Measurements from ENCODE around the gene FCHSD2. TPM values are rescaled to one million over a fixed set of nuclear protein-coding genes. Genes with fewer than 3 reads are reported as not detected.

The FCHSD2 gene
- total and polyA plus RNA-seq, 2 donors (not counting 1 experiment from before 2014, with no cell fraction given) = 113 to 189 TPM

- no peaks in the 10 kb centered on the region for H4K20me1 ChIP-seq (ENCODE audit: control insufficient read depth, insufficient read depth, low read length, poor library complexity, severe bottlenecking)
- H3K4me2 ChIP-seq (replicated peaks; ENCODE audit: low read depth, low read length, poor library complexity, severe bottlenecking) = peak overlapping the region; percentile 4
- DNase-seq (peak; percentile 42), ATAC-seq (ENCODE audit: low read depth) (no peak)
- peaks cover 0 to 17% (median 10%) of the 10 kb centered on the region in 3 donors for H3K9me3 ChIP-seq (ENCODE audit: control extremely low read depth in 1 of 3, control insufficient read depth in 2 of 3, insufficient read depth in 1 of 3, low read length in 2 of 3)
- Mint-ChIP-seq H3K27me3 (no peaks in the 10 kb centered on the region), H3K27ac (peak overlapping the region; percentile 12), H3K4me3 (no peak overlapping the region), H3K4me1 (peaks cover 69% of the 10 kb centered on the region), H3K9me3 (ENCODE audit: insufficient read depth) (no peaks in the 10 kb centered on the region)
- H3K27ac ChIP-seq (ENCODE audit: low read length in 2 of 2) = peak overlapping the region; percentile 25 to 81
- peaks cover 3 to 6% of the 10 kb centered on the region in 2 experiments for H3K36me3 ChIP-seq (replicated peaks in 1 of 2; ENCODE audit: control extremely low read depth in 1 of 2, control insufficient read depth in 1 of 2, extremely low read depth in 1 of 2, insufficient read depth in 2 of 2, low read length in 1 of 2)
- intact Hi-C loops (cut with micrococcal nuclease) = no loop called here
- H3K9ac ChIP-seq (ENCODE audit: low read length) = no peak overlapping the region
- H2AFZ ChIP-seq (ENCODE audit: insufficient read depth, low read depth, low read length, poor library complexity, severe bottlenecking) = no peak overlapping the region
- no peak for TF ChIP-seq EZH2 (IDR thresholded peaks at IDR 0.05; ENCODE audit: borderline replicate concordance, insufficient read depth, low read depth, low read length, poor library complexity, severe bottlenecking)
- TF ChIP-seq, protein P1, sequence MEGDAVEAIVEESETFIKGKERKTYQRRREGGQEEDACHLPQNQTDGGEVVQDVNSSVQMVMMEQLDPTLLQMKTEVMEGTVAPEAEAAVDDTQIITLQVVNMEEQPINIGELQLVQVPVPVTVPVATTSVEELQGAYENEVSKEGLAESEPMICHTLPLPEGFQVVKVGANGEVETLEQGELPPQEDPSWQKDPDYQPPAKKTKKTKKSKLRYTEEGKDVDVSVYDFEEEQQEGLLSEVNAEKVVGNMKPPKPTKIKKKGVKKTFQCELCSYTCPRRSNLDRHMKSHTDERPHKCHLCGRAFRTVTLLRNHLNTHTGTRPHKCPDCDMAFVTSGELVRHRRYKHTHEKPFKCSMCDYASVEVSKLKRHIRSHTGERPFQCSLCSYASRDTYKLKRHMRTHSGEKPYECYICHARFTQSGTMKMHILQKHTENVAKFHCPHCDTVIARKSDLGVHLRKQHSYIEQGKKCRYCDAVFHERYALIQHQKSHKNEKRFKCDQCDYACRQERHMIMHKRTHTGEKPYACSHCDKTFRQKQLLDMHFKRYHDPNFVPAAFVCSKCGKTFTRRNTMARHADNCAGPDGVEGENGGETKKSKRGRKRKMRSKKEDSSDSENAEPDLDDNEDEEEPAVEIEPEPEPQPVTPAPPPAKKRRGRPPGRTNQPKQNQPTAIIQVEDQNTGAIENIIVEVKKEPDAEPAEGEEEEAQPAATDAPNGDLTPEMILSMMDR (IDR thresholded peaks at IDR 0.05) = no peak
- POLR2A ChIA-PET = interaction anchor here (0.6 to 0.7 kb wide), 2 partner anchors 88 to 412 kb away, joined by 3 to 4 read pairs; no protein-coding TSS in a partner anchor
- CTCF ChIA-PET = no interaction called here
- H3K4me3 ChIP-seq (ENCODE audit: control extremely low read depth in 1 of 5, extremely low read depth in 1 of 5, insufficient read depth in 1 of 5, low read depth in 2 of 5, low read length in 4 of 5) = no peak overlapping the region
- peaks cover 57 to 83% of the 10 kb centered on the region in 2 donors for H3K4me1 ChIP-seq (ENCODE audit: control insufficient read depth in 2 of 2, insufficient read depth in 2 of 2, low read length in 2 of 2)
- H3K79me2 ChIP-seq (ENCODE audit: control insufficient read depth, insufficient read depth, low read length) = peaks cover 99% of the 10 kb centered on the region
- no CpG with 5 or more reads among the region's 3 CpGs for WGBS (ENCODE audit: insufficient coverage)
- H3K27me3 ChIP-seq (replicated peaks in 1 of 4; ENCODE audit: control extremely low read depth in 1 of 4, control insufficient read depth in 3 of 4, insufficient read depth in 4 of 4, low read length in 3 of 4) = no peaks in the 10 kb centered on the region
Measured at GRCh38 chr11:73055655-73056354, 86.3 kb downstream of the FCHSD2 start.

- peaks cover 59 to 83% of the 10 kb centered on the region in 2 donors for H3K4me1 ChIP-seq (ENCODE audit: control insufficient read depth in 2 of 2, insufficient read depth in 2 of 2, low read length in 2 of 2)
- peaks cover 1 to 2% of the 10 kb centered on the region in 2 experiments for H3K36me3 ChIP-seq (replicated peaks in 1 of 2; ENCODE audit: control extremely low read depth in 1 of 2, control insufficient read depth in 1 of 2, extremely low read depth in 1 of 2, insufficient read depth in 2 of 2, low read length in 1 of 2)
- TF ChIP-seq, protein P1 (IDR thresholded peaks at IDR 0.05) = no peak
- TF ChIP-seq EZH2 (IDR thresholded peaks at IDR 0.05; ENCODE audit: borderline replicate concordance, insufficient read depth, low read depth, low read length, poor library complexity, severe bottlenecking) = no peak
- peak overlapping the region in 1 of 5 experiments; percentile 15 for H3K4me3 ChIP-seq (ENCODE audit: control extremely low read depth in 1 of 5, extremely low read depth in 1 of 5, insufficient read depth in 1 of 5, low read depth in 2 of 5, low read length in 4 of 5)
- H3K4me1 Mint-ChIP-seq = peaks cover 69% of the 10 kb centered on the region
- H3K4me3 Mint-ChIP-seq = peak overlapping the region; percentile 10
- CTCF ChIA-PET = no interaction called here
- H3K4me2 ChIP-seq (replicated peaks; ENCODE audit: low read depth, low read length, poor library complexity, severe bottlenecking) = peak overlapping the region; percentile 4
- H3K79me2 ChIP-seq (ENCODE audit: control insufficient read depth, insufficient read depth, low read length) = peaks cover 99% of the 10 kb centered on the region
- peaks cover 0 to 17% (median 10%) of the 10 kb centered on the region in 3 donors for H3K9me3 ChIP-seq (ENCODE audit: control extremely low read depth in 1 of 3, control insufficient read depth in 2 of 3, insufficient read depth in 1 of 3, low read length in 2 of 3)
- peak overlapping the region; percentile 66 for H3K27ac Mint-ChIP-seq
- POLR2A ChIA-PET = interaction anchor here (0.6 to 0.7 kb wide), 3 partner anchors 19 to 411 kb away, joined by 3 to 5 read pairs (median 4); no protein-coding TSS in a partner anchor
- H3K27me3 ChIP-seq (replicated peaks in 1 of 4; ENCODE audit: control extremely low read depth in 1 of 4, control insufficient read depth in 3 of 4, insufficient read depth in 4 of 4, low read length in 3 of 4) = no peaks in the 10 kb centered on the region
- peak overlapping the region; percentile 8 to 81 for H3K27ac ChIP-seq (ENCODE audit: low read length in 2 of 2)
- DNase-seq (no peak), ATAC-seq (ENCODE audit: low read depth) (no peak)
- H3K27me3 Mint-ChIP-seq = no peaks in the 10 kb centered on the region
- no peaks in the 10 kb centered on the region for H3K9me3 Mint-ChIP-seq (ENCODE audit: insufficient read depth)
- no peak overlapping the region for H3K9ac ChIP-seq (ENCODE audit: low read length)
- no peaks in the 10 kb centered on the region for H4K20me1 ChIP-seq (ENCODE audit: control insufficient read depth, insufficient read depth, low read length, poor library complexity, severe bottlenecking)
- intact Hi-C loops (cut with micrococcal nuclease) = no loop called here
- H2AFZ ChIP-seq (ENCODE audit: insufficient read depth, low read depth, low read length, poor library complexity, severe bottlenecking) = no peak overlapping the region
- no CpG with 5 or more reads among the region's 5 CpGs for WGBS (ENCODE audit: insufficient coverage)
Measured at GRCh38 chr11:73055002-73055401, 87.1 kb downstream of the FCHSD2 start.

Measured in B cell (primary cell).